Measurements from ENCODE around the gene SLC35E4. TPM values are rescaled to one million over a fixed set of nuclear protein-coding genes. Genes with fewer than 3 reads are reported as not detected.
A peak's percentile ranks its signal among the peaks of the same experiment; 100 is the strongest.

Gene SLC35E4
- total RNA-seq, 1 donor from 2014 or later, result 2.6 TPM

DNA sequence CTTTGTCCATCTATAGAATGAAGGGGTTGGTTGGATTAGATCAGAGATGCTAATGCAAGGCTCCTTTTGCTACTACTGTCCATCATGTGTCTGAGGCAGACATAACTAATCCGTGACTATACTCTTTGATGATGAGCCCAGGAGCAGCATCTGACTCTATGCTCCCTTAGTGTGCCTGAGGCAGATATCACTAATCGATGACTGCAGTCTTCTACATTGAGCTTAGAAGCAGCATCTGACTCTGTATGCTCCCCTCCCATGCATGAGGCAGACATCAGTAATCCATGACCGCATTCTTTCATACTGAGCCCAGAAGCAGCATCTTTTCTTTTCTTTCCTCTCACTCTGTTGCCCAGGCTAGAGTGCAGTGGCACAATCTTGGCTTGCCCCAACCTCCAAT is 24.4 kb upstream of the SLC35E4 start:
- H3K4me3 Mint-ChIP-seq (ENCODE audit: low read depth), result no peak overlapping the region
- H3K4me1 Mint-ChIP-seq (ENCODE audit: low read depth), result peaks cover 10% of the 10 kb centered on the region
- no peaks in the 10 kb centered on the region for H3K9me3 Mint-ChIP-seq (ENCODE audit: low read depth)
- H3K27me3 Mint-ChIP-seq, result no peaks in the 10 kb centered on the region
- TF ChIP-seq, protein P1, sequence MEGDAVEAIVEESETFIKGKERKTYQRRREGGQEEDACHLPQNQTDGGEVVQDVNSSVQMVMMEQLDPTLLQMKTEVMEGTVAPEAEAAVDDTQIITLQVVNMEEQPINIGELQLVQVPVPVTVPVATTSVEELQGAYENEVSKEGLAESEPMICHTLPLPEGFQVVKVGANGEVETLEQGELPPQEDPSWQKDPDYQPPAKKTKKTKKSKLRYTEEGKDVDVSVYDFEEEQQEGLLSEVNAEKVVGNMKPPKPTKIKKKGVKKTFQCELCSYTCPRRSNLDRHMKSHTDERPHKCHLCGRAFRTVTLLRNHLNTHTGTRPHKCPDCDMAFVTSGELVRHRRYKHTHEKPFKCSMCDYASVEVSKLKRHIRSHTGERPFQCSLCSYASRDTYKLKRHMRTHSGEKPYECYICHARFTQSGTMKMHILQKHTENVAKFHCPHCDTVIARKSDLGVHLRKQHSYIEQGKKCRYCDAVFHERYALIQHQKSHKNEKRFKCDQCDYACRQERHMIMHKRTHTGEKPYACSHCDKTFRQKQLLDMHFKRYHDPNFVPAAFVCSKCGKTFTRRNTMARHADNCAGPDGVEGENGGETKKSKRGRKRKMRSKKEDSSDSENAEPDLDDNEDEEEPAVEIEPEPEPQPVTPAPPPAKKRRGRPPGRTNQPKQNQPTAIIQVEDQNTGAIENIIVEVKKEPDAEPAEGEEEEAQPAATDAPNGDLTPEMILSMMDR (IDR thresholded peaks at IDR 0.05; ENCODE audit: unreplicated experiment), result no peak
- no peak overlapping the region for H3K27ac Mint-ChIP-seq
- peaks cover 9% of the 10 kb centered on the region for H3K36me3 Mint-ChIP-seq (ENCODE audit: insufficient read depth)
- DNase-seq (ENCODE audit: low spot score, unreplicated experiment), result no peak

DNA sequence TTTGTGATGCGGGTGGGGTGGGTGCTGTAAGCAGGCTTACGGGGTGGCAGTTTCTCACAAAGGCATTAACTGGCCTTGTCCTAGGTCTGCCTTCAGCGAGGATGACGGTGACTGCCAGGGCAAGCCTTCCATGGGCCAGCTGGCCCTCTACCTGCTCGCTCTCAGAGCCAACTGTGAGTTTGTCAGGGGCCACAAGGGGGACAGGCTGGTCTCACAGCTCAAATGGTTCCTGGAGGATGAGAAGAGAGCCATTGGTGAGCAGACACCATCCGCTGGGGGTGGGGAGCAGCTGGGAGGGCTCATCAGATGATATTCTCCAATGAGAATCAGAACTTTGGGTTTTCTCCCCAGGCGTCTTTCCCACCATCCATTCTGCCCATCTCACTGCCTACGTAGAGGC is 22.8 kb upstream of the SLC35E4 start:
- Mint-ChIP-seq H3K9me3 (ENCODE audit: low read depth) (no peaks in the 10 kb centered on the region), H3K27ac (no peak overlapping the region), H3K36me3 (ENCODE audit: insufficient read depth) (peaks cover 9% of the 10 kb centered on the region), H3K27me3 (no peaks in the 10 kb centered on the region), H3K4me3 (ENCODE audit: low read depth) (no peak overlapping the region), H3K4me1 (ENCODE audit: low read depth) (peaks cover 3% of the 10 kb centered on the region)
- TF ChIP-seq, protein P1 (IDR thresholded peaks at IDR 0.05; ENCODE audit: unreplicated experiment), result no peak
- no peak for DNase-seq (ENCODE audit: low spot score, unreplicated experiment)

DNA sequence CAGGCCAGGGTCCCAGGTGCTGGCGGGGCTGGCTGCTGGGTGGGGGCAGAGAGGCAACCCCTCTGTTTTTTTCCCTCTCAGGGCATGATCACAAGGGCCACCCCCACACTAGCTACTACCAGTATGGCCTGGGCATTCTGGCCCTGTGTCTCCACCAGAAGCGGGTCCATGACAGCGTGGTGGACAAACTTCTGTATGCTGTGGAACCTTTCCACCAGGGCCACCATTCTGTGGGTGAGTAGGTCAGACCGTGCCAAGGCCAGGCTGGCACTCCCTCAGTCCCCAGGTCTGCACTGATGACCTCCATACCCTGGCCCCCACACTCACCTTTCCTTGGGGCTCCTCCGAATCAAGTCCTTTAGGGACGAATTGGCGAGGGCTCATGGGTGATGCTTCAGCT is 21.3 kb upstream of the SLC35E4 start:
- H3K27ac Mint-ChIP-seq, result no peak overlapping the region
- TF ChIP-seq, protein P1 (IDR thresholded peaks at IDR 0.05; ENCODE audit: unreplicated experiment), result no peak
- no peaks in the 10 kb centered on the region for H3K9me3 Mint-ChIP-seq (ENCODE audit: low read depth)
- no peak for DNase-seq (ENCODE audit: low spot score, unreplicated experiment)
- H3K36me3 Mint-ChIP-seq (ENCODE audit: insufficient read depth), result peaks cover 9% of the 10 kb centered on the region
- H3K4me1 Mint-ChIP-seq (ENCODE audit: low read depth), result no peaks in the 10 kb centered on the region
- no peak overlapping the region for H3K4me3 Mint-ChIP-seq (ENCODE audit: low read depth)
- no peaks in the 10 kb centered on the region for H3K27me3 Mint-ChIP-seq

DNA sequence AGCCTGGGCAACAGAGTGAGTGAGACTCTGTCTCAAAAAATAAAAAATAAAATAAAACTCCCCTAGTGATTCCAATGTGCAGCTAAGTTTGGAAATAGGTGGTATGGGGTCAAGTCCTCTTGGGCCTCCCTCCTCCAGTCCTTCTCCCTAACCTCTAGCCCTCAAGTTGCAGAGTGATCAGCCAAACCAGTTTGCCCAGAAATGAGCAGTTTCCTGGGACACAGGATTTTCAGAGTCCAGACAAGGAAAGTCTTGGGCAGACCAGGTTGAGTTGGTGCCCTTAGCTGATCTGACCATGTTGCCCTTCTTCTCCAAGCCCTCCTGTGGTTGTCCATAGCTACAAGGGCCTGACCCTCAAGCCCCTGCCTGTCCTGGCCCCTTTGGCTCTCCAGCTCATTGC is 20.7 kb upstream of the SLC35E4 start:
- Mint-ChIP-seq H3K4me1 (ENCODE audit: low read depth) (no peaks in the 10 kb centered on the region), H3K27ac (no peak overlapping the region), H3K27me3 (no peaks in the 10 kb centered on the region), H3K36me3 (ENCODE audit: insufficient read depth) (peaks cover 9% of the 10 kb centered on the region), H3K4me3 (ENCODE audit: low read depth) (no peak overlapping the region), H3K9me3 (ENCODE audit: low read depth) (no peaks in the 10 kb centered on the region)
- DNase-seq (ENCODE audit: low spot score, unreplicated experiment), result no peak
- TF ChIP-seq, protein P1 (IDR thresholded peaks at IDR 0.05; ENCODE audit: unreplicated experiment), result no peak

DNA sequence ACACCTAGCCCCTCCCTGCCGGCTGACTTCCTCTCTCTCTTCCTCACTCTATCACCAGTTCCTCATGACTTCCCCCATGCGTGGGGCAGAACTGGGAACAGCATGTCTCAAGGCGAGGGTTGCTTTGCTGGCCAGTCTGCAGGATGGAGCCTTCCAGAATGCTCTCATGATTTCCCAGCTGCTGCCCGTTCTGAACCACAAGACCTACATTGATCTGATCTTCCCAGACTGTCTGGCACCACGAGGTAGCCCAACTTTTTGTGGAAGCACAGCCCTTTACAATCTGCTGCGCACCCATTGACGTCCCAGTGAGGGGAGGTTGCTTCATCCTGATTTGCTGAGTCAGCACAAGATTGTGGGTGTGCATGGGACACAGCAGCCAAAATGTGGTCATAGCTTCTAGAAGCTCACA is 20.0 kb upstream of the SLC35E4 start:
- Mint-ChIP-seq H3K4me3 (ENCODE audit: low read depth) (no peak overlapping the region), H3K9me3 (ENCODE audit: low read depth) (no peaks in the 10 kb centered on the region), H3K36me3 (ENCODE audit: insufficient read depth) (peaks cover 9% of the 10 kb centered on the region), H3K27ac (peak overlapping the region; percentile 87), H3K4me1 (ENCODE audit: low read depth) (no peaks in the 10 kb centered on the region), H3K27me3 (no peaks in the 10 kb centered on the region)
- TF ChIP-seq, protein P1 (IDR thresholded peaks at IDR 0.05; ENCODE audit: unreplicated experiment), result no peak
- DNase-seq (ENCODE audit: low spot score, unreplicated experiment), result no peak

Data from progenitor cell of endocrine pancreas (in vitro differentiated cells).